ENCODE results near the gene HGFAC.

The HGFAC gene

DNA sequence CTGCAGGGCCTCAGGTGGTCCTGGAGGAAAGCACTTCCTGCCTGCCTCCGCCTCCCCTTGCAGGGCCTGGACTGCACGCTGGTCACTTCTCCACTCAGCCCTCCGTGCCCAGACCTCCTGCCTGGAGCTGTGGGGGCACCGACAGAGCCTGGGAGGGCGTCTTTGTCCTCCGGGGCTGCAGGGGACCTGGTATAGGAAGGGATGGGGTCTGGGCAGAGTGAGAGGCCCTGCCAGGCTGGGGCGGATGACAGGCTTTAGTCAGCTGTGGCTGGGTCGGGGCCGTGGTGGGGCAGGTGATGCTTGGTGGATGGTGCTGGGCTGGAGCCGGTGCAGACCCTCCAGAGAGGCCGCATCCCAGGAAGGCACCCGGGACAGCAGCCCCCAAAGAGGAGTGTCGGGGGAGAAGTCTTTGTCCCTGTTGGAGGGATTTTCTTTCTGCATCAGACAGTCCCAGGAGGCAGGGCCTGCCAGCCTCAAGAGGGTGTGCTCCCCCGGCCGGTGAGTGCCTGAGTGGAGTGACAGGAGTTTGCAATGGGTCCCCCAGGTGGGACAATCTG lies 22.7 kb downstream of the HGFAC start:
- no peak for DNase-seq

GRCh38 chr4:3464911-3465697 lies 23.3 kb downstream of the HGFAC start:
- no peak for DNase-seq

DNA sequence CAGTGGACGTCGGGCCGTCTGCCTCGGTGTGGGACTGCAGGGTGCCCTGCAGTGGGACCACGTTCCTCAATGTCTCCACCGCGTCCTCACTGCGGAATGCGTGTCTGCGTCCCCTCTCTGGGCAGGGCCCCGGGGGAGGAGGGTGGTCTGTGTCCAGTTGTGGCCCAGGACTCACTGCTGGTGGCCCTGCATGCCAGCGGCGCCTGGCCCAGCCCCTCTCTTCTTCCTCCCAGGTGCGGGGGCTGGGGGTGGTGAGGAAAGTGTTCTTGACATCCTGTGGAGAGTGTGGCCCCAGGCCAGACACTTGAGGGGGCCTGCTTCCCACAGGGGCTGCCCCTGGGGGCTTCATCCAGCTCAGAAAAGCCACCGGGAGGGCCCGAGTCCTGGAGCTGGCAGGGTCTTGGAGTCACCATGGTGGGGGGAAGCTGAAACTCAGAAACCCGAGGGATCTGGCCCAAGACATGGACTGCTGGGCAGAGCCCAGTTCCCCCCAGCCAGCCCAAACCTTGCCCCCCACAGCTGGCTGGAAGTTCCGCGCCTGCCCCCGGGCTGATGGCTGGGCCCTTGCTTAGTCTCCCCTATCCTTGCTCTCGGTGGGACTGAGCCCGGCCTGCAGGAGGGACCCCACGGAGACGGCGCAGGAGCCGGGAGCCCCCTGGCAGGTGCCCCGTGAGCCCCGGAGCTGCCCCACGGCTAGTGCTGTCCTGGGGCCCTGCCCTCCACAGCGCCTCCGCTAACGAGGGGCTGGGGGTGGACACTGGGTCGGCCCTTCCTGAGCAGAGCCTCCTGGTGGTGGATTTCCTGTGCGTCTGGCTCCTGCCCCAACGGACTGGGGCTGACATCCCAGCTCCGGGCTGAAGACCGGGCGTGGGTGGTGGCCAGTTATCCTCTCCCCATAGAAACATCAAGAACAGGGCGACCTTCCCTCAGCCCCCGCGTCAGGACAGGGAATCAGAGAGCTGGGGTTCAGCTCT lies 24.2 kb downstream of the HGFAC start:
- no peak for DNase-seq

DNA sequence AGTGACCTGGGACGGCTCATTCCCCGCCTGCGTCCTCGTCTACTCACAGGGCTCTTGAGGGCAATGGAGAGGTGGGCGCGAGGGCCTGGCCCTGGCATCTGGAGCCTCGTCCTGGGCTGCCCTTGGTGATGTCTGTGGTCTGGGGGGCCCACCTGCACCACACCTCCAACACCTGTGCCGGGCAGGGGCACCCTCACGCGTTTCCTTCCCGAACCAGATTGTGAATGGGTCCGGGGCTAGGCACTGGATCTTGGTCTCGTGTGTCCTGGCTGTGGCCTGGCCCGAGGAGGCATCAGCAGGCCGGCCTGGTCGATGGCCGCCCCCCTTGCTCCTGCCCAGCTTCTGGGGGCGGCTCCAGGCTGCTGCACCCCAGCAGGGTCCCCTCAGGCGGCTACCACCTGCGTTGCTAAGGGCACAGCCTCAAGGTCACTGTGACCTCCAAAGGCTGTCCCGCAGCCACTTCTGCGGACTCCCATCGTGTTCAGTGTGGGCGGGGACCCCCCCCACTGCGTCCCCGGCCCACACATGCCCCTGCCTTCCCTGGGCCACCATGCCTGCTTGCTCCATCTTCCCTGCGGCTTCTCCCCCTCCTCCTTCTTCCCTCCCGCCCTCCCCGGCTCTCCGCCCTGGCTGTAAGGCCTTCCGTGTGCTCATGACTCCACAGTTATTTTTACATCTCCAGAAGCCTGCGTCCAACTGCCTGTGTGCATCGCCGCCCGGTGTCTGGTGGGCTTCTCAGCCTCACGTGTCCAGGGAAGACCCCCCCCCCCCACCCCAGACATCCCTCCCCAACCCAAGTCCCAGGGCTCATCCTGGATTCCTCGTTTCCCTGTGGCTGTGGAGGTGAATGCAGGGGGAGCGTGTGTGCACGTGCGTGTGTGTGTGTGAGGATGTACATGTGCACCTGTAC lies 25.2 kb downstream of the HGFAC start:
- DNase-seq: no peak

GRCh38 chr4:3467601-3468031 lies 25.8 kb downstream of the HGFAC start:
- no peak for DNase-seq

GRCh38 chr4:3468154-3468553 lies 26.4 kb downstream of the HGFAC start:
- DNase-seq: no peak

DNA sequence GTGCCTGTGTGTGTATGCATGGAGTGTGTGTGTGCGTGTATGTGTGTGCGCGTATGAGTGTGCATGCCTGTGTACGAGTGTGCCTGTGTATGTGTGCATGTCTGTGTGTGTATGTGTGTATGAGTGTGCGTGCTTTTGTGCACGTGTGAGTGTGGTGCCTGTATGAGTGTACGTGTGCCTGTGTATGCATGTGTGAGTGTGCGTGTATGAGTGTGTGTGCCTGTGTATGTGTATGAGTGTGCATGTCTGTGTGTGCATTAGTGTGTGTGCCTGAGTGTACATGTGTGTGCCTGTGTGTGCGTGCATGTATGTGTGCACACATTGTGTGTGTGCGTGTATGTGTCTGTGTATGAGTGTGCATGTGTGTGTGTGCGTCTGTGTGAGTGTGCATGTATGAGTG lies 27.0 kb downstream of the HGFAC start:
- DNase-seq: no peak

DNA sequence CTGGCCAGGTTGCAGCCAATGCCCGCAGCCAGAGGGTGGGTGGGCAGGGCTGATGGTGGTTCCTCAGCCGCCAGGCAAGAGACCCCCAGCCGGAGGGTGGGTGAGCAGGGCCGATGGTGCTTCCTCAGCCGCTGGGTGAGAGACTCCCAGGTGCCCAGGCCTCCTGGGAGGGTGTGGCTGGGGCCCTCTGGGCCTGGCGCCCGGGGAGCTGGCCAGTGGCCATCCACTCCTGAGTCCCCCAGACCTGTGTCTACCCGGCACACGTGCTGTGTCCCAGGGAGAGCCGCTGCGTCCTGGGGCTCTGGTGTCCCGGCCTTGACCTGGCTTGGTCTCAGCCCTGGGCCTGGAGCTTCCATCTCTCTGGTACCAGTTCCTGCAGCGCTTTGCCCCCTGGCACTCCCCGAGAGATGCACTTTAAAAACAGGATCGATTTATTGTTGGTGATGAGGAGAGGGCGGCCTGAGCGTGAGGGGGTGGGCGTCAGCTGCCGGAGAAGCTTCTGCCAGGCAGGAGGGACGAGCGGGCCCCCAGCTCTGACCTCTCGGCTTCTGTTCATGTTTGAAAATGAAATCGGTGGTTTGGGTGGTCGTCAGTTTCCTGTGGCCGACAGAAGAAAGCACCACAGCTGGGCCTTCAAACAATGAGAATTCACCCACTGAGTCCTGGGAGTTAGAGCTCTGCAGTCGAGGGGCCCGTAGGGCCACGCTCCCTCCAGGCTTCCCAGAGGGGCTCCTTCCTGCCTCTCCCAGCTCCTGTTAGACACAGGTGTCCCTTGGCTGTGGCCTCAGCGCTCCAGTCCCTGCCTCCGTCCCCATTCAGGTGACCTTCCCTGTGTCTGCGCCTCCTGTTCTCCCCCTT lies 27.8 kb downstream of the HGFAC start:
- no peak for DNase-seq

GRCh38 chr4:3470244-3471097 lies 28.7 kb downstream of the HGFAC start:
- no peak for DNase-seq

- no peak for DNase-seq
These were observed 29.5 kb downstream of the HGFAC start for GRCh38 chr4:3471098-3471760.

- no peak for DNase-seq
These were observed 30.1 kb downstream of the HGFAC start for GRCh38 chr4:3471886-3472285.

GRCh38 chr4:3472411-3473141 lies 30.8 kb downstream of the HGFAC start:
- DNase-seq: no peak

DNA sequence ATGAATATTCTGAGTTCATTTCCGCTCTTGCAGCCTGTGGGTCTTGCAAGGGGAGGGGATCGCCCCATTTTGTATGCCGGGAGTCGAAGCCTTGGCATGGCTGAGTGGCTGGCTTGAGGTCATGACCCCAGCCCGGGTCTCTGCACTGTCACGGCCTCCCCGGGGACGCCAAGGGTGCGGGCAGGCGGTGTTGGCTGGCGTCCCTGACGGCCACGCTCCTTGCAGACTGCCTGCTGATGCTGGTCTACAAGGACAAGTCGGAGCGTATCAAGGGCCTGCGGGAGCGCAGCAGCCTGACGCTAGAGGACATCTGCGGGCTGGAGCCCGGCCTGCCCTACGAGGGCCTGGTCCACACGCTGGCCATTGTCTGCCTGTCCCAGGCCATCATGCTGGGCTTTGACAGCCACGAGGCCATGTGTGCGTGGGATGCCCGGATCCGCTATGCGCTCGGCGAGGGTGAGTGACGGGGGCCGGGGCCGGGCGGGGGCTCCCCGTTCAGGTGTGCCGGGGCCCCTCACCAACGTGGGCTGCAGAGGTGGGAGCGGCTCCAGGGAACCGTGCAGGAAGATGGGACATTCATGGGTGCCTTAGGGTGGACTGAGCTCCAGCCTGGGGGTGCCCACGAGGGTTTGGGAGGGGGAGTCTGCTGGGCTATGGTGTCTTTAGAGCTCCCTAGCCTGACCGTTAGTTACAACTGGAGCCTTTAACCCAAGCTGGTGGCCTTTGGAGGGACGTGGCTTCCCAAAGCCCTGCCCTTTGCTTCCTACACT lies 31.6 kb downstream of the HGFAC start:
- no peak for DNase-seq

DNA sequence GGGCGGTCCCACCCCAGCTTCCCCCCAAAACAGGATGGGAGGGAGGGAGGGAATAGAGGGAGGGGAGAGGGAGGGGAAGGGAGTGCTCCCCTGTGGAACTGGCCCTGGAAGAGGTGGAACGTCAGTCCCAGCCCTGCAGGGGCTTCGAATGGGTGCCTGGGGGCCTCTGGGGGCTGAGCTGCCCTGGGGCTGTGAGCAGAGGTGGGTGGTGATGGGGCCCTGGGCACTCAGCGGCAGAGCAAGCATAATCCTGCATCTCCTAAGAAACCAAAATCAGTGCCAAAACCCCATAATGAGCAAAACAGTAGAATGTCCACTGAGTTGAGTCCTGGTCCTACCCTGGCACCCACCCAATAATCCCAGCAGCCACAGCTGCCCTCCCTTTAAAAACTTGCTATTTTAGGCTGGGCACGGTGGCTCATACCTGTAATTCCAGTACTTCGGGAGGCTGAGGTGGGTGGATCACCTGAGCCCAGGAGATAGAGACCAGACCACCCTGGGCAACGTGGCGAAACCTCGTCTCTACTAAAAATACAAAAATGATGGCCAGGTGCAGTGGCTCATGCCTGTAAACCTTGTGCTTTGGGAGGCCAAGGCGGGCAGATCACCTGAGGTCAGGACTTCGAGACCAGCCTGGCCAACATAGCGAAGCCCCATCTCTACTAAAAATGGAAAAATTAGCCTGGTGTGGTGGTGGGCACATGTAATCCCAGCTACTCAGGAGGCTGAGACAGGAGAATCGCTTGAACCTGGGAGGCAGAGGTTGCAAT lies 32.4 kb downstream of the HGFAC start:
- no peak for DNase-seq

DNA sequence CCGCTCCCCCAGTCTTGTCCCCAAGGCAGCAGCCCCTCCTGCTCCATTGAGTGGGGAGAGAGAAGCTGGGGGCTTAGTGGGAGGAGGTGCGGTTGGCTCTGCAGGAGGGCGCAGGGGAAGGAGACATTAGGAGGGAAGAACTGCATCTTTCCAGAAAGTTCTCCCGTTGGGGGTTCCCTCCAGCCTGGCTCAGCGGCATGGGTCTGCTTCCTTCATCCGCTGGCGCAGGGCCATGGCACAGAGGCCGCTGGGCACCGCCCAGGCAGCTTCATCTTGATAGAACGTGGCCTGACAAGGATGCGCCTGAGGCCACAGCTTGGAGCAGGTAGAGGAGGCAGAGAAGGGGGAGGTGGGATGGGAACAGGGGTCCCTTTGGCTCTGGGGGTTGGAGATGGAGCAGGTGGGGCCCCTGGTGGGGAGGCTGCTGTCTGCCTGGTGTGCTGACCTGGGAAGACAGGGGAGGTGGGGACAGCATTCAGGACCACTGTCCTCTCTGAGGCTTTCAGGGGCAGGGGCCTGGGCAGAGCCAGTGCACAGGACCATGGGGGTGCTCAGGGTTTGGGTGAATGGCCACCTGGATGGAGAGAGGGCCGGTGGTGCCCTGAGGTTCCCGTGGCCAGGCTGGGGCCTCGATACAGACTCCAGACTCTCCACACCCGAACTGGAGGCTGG lies 33.4 kb downstream of the HGFAC start:
- no peak for DNase-seq

GRCh38 chr4:3475713-3476260 lies 34.0 kb downstream of the HGFAC start:
- DNase-seq: no peak

DNA sequence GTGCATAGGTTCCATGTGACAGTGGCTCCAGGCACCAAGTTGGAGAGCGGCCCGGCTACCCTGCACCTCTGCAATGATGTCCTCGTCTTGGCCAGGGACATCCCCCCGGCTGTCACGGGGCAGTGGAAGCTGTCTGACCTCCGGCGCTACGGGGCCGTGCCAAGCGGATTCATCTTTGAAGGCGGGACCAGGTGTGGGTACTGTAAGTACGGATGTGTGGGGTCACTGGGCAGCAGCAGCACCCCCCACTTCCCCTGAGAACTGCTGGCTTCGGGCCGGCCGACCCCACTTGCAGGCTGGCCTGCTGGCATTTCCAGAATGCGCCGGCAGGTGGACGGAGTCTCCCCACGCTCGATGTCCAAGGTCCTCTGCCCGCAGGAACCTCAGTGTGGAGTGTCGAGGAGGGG lies 34.6 kb downstream of the HGFAC start:
- DNase-seq: no peak

Data from NCI-H524 (cell line).